GM19468 (cell line): ENCODE measurements around the gene ZNF350.
"Not testable (repeated sequence)": the region's sequence is repeated elsewhere in the genome, so short reads cannot be mapped to it uniquely, and the experiment has no call there.

Experiments
- ATAC-seq: cut with Tn5 transposase; IDR thresholded peaks from one replicate; pipeline ENCODE4 v1.9.1; 2021; ENCODE audit warnings: mild to moderate bottlenecking, moderate library complexity, moderate number of reproducible peaks; ENCODE audit not compliant: unreplicated experiment; ENCODE audit errors: extremely low read depth

Gene ZNF350

DNA sequence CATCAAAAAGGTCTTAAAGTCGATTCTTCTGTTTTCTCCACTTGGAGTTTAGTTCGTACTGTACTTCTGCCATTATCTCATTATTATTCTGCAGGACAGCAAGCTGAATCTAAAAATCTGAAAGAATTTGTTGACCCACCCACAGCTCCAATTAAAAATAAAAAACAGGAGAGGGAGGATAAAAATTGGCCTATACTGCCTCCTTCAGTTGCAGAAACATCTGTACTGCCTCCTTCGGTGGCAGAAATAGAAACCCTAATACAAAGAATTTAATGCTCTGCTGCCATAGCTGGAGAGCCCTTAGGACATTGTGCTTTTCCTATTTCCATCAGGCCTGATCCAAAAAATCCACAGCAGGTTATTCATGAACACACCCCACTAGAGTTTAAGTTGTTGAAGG lies 9.8 kb downstream of the ZNF350 start:
- ATAC-seq = no peak

DNA sequence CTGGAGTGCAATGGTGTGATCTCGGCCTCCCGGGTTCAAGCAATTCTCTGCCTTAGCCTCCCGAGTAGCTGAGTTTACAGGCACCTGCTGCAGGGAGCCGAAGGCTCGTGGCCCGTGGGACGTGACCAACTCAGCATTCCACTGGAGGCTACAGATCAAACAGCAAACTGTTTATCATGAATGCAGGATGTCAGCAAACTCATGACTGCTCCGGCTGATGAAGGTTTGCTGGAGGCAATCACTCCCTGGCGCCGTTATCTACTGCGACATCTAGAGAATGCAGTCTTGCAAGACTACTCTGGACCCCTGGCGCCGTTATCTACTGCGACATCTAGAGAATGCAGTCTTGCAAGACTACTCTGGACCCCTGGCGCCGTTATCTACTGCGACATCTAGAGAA lies 10.9 kb downstream of the ZNF350 start:
- not testable (repeated sequence) for ATAC-seq

DNA sequence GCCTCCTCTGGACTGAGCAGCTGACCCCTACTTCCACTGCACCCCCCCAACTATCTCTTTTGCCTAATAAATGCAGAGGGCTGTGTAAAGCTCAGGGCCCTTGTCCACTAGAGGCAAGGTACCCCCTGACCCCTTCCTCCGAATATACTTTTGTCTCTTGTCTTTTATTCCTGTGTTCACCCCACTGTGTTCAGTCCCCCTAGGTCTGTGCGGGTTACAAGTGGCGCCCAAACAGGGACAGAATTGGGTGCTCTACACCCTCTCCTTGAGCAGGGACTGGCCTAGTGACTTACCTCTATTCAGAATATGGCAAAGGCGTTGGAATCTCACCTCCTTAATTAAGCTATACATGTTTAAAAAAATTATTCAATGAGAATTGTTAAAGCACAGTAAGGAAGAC lies 15.0 kb downstream of the ZNF350 start:
- ATAC-seq = no peak

DNA sequence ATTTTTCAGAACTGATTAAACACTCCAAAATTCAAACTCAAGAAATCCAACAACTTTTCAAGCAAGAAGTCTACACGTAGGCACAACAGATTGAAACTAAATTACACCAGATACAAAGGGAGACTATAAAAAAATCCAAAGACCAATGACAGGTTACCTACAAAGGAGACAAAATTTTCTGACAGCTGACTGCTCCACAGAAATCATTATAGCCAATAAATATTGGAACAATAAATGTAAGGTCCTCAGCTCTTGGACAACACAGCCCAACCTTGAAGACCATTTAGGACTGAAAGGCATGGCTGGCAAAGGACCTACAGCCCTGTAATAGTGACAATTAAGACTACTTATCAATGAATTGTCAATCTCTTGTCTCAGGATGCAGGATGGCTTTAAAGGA lies 15.9 kb downstream of the ZNF350 start:
- ATAC-seq = no peak

DNA sequence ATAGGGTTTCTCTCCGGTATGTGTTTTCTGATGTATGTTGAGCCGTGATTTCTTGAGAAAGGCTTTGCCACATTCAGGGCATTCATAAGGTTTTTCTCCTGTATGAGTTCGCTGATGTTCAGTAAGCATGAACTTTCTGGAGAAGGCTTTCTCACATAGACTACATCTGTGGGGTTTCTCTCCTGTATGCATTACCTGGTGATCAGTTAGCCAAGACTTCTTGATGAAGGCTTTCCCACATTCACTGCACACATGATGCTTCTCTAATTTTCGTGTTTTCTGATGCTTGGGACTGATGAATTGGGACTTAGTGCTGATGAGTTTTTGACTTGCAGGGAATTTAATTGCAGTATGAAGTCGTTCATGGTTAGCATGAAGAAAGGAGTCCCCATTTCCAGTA lies 21.1 kb downstream of the ZNF350 start:
- ATAC-seq = no peak

DNA sequence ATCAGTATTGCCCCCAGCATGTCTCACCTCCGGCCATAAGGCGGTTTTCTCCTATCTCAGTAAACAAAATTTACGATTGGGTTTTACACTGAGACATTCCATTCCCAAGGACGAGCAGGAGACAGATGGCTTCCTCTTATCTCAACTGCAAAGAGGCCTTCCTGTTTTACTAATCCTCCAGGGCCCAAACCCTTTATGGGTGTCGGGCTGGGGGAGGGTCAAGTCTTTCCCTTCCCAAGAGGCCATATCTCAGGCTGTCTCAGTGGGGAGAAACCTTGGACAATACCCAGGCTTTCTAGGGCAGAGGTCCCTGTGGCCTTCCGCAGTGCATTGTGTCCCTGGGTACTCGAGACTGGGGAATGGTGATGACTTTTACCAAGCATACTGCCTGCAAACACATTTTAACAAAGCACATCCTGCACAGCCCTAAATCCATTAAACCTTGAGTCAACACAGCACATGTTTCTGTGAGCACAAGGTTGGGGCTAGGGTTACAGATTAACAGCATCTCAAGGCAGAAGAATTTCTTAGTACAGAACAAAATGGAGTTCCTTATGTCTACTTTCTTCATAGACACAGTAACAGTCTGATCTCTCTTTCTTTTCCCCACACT lies 25.9 kb downstream of the ZNF350 start:
- not testable (repeated sequence) for ATAC-seq

DNA sequence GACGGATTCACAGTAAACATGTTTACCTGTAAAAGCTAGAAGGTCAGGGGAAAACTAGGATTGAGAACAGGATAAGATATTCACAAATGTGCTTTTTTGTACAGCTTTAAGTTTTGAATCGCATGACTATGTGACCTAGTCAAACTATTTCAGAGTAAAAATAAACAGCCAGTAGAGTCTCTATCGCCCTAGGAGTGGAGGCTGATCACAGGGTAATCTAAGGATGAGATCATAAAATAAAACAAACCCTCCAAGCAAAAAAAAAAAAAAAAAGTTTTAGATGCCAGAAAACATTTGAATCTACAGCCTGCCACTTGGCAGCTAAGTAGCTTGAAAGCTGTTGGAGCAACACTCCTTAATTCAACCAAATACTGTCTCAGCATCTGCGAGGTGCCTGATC lies 26.8 kb downstream of the ZNF350 start:
- no peak for ATAC-seq

DNA sequence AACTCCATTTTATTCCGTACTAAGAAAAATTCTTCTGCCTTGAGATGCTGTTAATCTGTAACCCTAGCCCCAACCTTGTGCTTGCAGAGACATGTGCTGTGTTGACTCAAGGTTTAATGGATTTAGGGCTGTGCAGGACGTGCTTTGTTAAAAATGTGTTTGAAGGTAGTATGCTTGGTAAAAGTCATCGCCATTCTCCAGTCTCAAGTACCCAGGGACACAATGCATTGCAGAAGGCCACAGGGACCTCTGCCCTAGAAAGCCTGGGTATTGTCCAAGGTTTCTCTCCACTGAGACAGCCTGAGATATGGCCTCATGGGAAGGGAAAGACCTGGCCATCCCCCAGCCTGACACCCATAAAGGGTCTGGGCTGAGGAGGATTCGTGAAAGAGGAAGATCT lies 28.8 kb downstream of the ZNF350 start:
- ATAC-seq = not testable (repeated sequence)

DNA sequence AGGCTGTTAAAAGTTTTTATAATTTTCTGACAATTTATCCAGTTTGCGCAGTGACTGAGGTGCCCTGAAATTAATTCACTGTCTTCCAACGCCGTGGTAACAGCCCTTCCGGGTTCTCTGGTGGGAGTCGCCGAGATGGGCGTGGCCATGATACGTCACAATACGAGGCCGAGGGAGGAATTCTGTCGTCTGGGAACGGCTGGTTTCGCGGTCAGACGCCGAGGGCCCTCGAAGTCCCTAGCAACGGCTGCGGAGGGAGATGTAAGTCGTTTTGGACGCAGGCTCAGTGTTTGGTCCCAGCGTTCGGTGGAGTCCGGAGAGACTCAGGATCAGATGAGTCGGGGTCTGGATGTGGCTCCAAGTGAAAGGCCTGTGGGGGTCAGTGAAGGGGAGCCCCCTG lies 37.7 kb downstream of the ZNF350 start:
- no peak for ATAC-seq

DNA sequence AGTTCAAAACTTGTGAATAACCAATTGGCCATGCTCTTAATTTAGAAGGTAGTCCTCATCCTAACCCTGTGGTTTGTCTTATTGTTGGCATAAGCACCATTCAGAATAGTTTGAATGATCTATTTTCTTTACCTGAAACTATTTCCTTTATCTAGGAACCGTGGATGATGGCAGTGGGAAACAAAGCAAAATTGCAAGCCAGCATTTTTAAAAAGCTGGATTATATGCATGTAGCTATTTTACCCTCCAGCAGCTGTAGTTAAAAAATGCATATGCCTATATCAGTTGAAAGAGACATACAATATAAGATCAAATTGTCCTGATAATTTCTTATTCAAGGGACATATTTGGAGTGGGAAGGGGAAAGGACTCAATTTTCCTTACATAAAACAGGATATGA lies 40.0 kb downstream of the ZNF350 start:
- no peak for ATAC-seq

DNA sequence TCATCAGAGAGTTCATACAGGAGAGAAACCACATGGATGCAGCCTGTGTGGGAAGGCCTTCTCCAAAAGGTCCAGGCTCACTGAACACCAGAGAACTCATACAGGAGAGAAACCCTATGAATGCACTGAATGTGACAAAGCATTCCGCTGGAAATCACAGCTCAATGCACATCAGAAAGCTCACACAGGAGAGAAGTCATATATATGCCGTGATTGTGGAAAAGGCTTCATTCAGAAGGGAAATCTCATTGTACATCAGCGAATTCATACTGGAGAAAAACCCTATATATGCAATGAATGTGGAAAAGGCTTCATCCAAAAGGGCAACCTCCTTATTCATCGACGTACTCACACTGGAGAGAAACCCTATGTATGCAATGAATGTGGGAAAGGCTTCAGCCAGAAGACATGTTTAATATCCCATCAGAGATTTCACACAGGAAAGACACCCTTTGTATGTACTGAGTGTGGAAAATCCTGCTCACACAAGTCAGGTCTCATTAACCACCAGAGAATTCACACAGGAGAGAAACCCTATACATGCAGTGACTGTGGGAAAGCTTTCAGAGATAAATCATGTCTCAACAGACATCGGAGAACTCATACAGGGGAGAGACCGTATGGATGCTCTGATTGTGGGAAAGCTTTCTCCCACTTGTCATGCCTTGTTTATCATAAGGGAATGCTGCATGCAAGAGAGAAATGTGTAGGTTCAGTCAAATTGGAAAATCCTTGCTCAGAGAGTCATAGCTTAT lies 41.7 kb downstream of the ZNF350 start:
- ATAC-seq = no peak

DNA sequence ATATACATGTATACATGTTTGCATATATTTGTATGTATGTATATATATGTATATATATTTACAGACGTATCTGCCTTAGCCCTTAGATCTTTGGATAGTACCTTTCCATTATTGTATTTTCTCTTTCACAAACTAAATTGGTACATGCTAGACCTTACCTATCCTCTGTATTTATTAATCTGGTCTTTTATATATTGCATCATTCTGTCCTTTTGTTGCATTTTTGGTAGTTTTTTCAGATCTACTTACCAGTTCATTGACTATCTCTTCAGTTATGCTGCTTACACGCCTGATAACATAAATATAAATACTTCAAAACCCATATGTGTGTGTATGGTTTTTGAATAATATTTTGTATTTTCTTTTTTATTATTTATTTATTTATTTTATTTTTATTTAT lies 47.7 kb downstream of the ZNF350 start:
- ATAC-seq = no peak

DNA sequence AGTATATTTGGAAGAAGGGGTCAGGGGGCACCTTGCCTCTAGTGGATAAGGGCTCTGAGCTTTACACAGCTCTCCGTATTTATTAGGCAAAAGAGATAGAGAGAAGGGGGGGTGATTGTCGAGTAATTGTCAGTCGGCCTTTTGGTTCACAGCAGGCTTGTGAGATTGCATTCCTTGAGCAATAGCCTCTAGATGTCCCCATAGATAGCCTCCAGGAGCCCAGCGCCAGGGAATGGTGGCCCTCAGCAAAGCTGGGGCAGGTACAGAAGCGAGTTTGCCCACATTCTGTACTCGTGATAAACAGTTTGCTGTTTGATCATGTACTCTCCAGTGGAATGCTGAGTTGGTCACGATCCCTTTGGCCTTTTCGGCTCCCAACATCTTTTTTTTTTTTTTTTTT lies 54.7 kb downstream of the ZNF350 start:
- no peak for ATAC-seq

DNA sequence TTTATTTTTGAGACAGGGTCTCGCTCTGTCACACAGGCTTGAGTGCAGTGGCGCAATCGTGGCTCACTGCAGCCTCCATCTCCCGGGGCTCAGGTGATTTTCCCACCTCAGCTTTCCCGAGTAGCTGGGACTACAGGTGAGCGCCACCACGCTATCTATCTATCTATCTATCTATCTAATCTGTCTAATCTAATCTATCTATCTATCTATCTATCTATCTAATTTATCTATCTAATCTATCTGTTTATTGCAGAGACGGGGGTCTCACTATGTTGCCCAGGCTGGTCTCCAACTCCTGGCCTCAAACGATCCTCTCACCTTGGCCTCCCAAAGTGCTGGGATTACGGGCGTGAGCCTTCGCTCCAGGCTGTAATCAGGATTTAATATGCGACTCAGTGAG lies 58.8 kb downstream of the ZNF350 start:
- no peak for ATAC-seq

DNA sequence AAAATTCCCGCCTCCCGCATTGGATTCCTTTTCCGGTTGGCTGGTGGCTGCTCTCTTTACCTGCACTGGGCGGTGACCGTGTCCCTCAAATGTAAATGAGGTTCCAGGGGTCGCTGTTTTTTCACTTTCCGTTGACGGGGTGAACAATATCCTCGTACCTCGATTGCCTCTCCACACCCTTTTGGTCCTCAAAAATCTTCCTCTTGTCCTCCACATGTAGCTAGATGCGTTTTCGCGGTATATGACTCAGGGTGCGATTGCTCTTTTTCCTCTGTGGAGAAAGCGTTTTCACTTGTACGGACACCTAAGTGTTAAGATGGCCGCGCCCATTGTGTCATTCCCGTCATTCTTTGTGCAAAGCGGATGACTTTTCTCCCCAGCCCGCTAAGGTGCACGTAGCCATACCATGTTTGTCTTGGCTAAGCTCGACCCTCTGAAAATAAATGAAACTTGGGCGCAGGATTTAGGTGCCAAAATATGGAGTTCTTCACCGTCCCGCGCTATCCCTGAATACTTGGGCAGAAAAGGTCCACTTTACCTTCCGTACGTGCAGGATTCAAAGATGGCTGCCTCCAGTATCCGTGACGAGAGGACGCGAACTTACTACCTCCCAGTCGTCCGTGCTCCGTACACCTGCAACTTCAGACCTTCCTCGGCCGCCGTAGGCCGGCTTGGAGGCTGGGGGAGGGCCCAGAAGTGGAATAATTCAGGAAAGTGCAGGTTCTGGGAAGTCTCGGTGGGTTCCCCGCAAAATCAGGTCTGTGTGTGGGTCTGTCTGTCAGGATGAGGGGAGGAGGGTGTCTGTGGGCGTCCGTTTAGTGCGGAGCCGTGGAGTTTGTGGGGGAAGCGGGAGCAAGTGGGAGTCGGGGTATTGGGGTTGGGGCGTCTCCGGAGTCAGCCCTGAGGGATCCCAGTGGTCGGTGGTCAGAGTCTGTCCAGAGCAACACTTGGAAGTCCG lies 59.6 kb downstream of the ZNF350 start, which contains the start of gene ZNF613:
Gene ZNF613, plus strand, starts transcription at position 689 of the 958 bp plus-strand sequence. CDS start 8,749 bp downstream, outside the sequence.
- no peak for ATAC-seq

DNA sequence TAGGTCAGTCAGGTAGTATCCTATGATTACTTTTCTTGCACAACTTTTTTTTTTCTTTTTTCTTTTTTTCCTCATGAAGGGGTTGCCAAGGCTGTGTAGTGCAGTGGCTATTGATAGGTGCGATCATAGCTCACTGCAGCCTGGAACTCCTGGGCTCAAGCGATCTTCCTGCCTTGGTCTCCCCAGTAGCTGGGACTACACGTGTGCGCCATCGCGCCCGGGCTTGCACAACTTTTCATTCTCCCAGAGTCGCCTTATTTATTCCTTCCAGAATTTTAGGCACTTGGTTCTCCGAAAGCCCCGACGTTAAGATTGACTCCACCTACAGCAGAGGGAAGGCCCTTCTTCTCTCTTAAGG lies 60.2 kb downstream of the ZNF350 start:
- no peak for ATAC-seq

DNA sequence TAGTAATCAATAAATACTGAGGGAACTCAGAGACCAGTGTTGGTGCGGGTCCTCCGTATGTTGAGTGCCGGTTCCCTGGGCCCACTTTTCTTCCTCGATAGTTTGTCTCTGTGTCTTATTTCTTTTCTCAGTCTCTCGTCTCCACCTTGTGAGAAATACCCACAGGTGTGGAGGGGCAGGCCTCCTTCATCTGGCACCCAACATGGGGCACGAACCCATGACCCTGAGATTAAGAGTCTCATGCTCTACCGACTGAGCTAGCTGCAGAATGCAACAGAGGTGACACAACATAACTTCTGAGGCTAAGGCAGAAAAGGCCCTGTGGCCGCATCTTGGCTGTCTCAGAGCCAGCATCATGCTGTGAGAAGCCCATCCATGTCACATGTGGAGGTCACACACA lies 64.7 kb downstream of the ZNF350 start:
- no peak for ATAC-seq

DNA sequence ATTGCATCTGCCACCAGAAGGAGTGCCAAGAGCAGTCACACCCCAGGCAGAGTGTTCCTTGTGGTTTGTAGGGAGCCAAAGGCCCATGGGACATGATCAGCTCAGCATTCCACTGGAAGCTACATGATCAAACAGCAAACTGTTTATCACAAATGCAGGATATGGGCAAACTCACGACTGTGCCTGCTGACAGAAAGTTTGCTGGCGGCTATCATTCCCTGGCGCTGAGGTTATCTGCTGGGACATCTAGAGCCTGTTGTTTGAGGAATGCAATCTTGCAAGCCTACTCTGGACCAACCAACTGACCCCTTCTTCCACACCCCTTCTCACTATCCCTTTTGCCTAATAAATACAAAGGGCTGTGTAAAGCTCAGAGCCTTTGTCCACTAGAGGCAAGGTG lies 67.0 kb downstream of the ZNF350 start:
- ATAC-seq = no peak

DNA sequence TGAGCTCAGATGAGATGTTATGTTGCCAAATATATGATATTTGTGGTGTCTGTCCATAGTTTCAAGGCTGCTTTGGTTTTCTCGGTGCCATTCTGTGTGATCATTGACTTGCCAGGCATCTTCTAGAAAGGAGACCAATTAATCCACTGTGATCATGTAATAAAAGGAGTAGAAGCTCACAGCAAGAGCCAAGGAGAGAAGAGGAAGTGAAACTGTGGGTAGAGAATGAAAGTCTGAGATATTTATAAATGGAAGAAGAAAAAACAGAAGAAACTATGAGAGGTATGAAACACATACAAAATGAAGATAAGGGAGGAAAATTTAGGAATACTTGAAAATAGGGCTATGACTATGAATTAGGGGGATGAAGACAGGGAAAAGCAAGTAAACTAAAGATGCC lies 70.5 kb downstream of the ZNF350 start:
- no peak for ATAC-seq

DNA sequence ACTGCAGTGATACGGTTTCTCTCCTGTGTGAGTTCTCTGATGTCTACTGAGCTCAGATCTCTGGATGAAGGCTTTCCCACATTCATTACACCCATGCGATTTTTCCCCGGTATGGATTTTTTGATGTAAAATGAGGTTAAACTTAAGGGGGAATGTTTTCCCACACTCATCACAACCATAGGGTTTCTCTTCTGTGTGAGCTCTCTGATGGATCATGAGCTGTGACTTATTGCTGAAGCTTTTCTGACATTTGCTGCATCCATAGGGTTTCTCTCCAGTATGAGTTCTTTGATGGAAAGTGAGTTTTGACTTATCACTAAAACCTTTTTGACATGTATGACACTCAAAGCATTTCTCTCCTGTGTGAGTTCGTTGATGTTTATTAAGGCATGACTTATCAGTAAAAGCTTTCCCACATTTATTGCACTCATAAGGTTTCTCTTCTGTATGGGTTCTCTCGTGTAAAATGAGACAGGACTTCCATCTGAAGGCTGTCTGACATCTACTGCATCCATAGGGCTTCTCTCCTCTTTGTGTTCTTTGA lies 71.2 kb downstream of the ZNF350 start:
- no peak for ATAC-seq
